ENCODE measurements around the gene EPHA7. TPM values are rescaled to one million over a fixed set of nuclear protein-coding genes. Genes with fewer than 3 reads are reported as not detected.

EPHA7 gene
- total RNA-seq, 1 donor from 2014 or later: 55.4 TPM

- Mint-ChIP-seq H3K9me3 (ENCODE audit: low read depth) (peaks cover 4% of the 10 kb centered on the region), H3K36me3 (ENCODE audit: low read depth) (peaks cover 5% of the 10 kb centered on the region), H3K4me3 (ENCODE audit: unreplicated experiment) (no peak overlapping the region), H3K27me3 (ENCODE audit: low read depth) (no peaks in the 10 kb centered on the region), H3K27ac (ENCODE audit: unreplicated experiment) (no peak overlapping the region), H3K4me1 (ENCODE audit: low read depth) (peaks cover 12% of the 10 kb centered on the region)
- no peak for DNase-seq (ENCODE audit: low spot score)
- no peak for TF ChIP-seq CTCF (IDR thresholded peaks at IDR 0.05)
Observed at GRCh38 chr6:93294879-93295278, 124.5 kb downstream of the EPHA7 start.

DNA sequence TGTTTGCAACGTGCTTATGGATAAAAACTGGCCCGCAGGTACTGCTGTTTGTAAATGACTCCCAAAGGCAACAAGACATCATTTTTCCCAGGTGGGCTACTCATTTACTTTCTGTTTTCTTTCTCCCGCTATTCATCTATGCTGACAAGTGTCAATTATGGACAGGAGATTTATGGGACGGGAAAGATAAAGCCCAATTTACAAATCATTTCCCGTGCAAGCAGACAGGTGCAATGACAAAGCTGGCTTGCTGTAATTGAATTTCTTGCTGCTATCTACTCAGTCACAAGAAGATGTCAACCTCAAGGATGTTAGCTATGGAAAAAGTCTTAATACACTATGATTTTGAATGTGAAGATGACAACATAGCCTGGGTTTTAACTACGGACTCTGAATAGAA is 125.5 kb downstream of the EPHA7 start:
- H3K36me3 Mint-ChIP-seq (ENCODE audit: low read depth): no peaks in the 10 kb centered on the region
- H3K27me3 Mint-ChIP-seq (ENCODE audit: low read depth): no peaks in the 10 kb centered on the region
- H3K9me3 Mint-ChIP-seq (ENCODE audit: low read depth): no peaks in the 10 kb centered on the region
- H3K4me1 Mint-ChIP-seq (ENCODE audit: low read depth): peaks cover 12% of the 10 kb centered on the region
- no peak overlapping the region for H3K27ac Mint-ChIP-seq (ENCODE audit: unreplicated experiment)
- no peak for DNase-seq (ENCODE audit: low spot score)
- no peak overlapping the region for H3K4me3 Mint-ChIP-seq (ENCODE audit: unreplicated experiment)
- TF ChIP-seq CTCF (IDR thresholded peaks at IDR 0.05): no peak

DNA sequence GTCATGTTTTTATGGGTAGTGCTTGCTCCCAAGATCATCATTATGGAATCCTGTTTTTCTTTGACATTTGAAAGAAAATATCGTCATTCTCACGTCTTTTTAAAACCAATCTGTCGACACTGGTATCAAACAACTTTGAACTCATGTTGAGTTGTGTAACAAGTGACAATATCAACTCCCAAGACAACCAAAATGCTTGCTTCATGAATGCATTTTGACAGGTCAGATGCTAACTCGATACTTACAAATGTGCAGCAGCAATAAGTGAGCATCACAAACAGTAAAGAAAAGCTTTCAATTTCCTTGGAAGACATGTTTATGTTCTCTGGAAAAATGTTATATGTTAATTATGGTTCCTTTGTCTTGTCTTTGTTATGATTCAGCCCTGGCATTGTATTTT is 125.9 kb downstream of the EPHA7 start:
- no peaks in the 10 kb centered on the region for H3K27me3 Mint-ChIP-seq (ENCODE audit: low read depth)
- no peaks in the 10 kb centered on the region for H3K36me3 Mint-ChIP-seq (ENCODE audit: low read depth)
- no peak overlapping the region for H3K27ac Mint-ChIP-seq (ENCODE audit: unreplicated experiment)
- H3K4me3 Mint-ChIP-seq (ENCODE audit: unreplicated experiment): no peak overlapping the region
- H3K4me1 Mint-ChIP-seq (ENCODE audit: low read depth): peaks cover 12% of the 10 kb centered on the region
- no peak for TF ChIP-seq CTCF (IDR thresholded peaks at IDR 0.05)
- DNase-seq (ENCODE audit: low spot score): no peak
- no peaks in the 10 kb centered on the region for H3K9me3 Mint-ChIP-seq (ENCODE audit: low read depth)

DNA sequence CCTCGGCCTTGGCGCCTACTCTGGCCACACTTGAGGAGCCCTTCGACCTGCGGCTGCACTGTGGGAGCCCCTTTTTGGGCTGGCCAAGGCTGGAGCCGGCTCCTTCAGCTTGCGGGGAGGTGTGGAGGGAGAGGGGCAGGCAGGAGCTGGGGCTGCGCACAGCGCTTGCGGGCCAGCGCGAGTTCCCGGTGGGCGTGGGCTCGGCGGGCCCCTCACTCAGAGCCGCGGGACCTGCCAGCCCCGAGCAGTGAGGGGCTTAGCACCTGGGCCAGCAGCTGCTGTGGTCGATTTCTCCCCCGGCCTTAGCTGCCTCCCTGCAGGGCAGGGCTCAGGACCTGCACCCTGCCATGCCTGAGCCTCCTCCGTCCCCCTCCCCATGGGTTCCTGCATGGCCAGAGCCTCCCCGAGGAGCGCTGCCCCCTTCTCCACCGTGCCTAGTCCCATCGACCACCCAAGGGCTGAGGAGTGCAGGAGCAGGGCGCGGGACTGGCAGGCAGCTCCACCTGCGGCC is 136.8 kb downstream of the EPHA7 start:
- DNase-seq (ENCODE audit: low spot score): peak; percentile 74
- H3K27ac Mint-ChIP-seq (ENCODE audit: unreplicated experiment): no peak overlapping the region
- no peak for TF ChIP-seq CTCF (IDR thresholded peaks at IDR 0.05)
- no peaks in the 10 kb centered on the region for H3K9me3 Mint-ChIP-seq (ENCODE audit: low read depth)
- no peak overlapping the region for H3K4me3 Mint-ChIP-seq (ENCODE audit: unreplicated experiment)
- no peaks in the 10 kb centered on the region for H3K4me1 Mint-ChIP-seq (ENCODE audit: low read depth)
- H3K36me3 Mint-ChIP-seq (ENCODE audit: low read depth): peaks cover 3% of the 10 kb centered on the region
- H3K27me3 Mint-ChIP-seq (ENCODE audit: low read depth): no peaks in the 10 kb centered on the region

DNA sequence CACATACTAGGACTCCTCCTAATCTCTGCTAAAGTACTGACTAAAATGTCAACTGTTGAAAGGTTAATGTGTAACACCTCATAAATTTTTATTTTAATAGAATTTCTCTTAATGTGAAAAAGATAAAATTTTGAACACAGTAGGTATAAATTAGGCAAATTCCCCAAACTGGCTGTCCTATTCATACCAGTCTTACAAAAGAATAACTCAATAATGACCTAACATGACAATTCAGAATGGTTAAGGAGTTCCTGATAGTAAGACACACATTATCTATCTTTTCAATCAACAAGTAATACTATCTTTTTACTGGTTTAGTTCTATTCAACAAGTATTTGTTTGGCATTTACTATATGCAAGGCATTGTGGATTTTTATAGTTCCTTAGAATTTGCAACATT is 141.1 kb downstream of the EPHA7 start:
- no peak for TF ChIP-seq CTCF (IDR thresholded peaks at IDR 0.05)
- Mint-ChIP-seq H3K27ac (ENCODE audit: unreplicated experiment) (no peak overlapping the region), H3K9me3 (ENCODE audit: low read depth) (no peaks in the 10 kb centered on the region), H3K27me3 (ENCODE audit: low read depth) (no peaks in the 10 kb centered on the region), H3K4me1 (ENCODE audit: low read depth) (peaks cover 6% of the 10 kb centered on the region), H3K36me3 (ENCODE audit: low read depth) (no peaks in the 10 kb centered on the region), H3K4me3 (ENCODE audit: unreplicated experiment) (no peak overlapping the region)
- DNase-seq (ENCODE audit: low spot score): no peak
